ENCODE results near the gene SIAE. TPM values are rescaled to one million over a fixed set of nuclear protein-coding genes. Genes with fewer than 3 reads are reported as not detected.

SIAE gene
- total and polyA plus RNA-seq, 10 of the 15 experiments (the other 5 are each of a cell fraction or from before 2014, with no cell fraction given) = 0.93 to 6.9 (median 4.2) TPM

DNA sequence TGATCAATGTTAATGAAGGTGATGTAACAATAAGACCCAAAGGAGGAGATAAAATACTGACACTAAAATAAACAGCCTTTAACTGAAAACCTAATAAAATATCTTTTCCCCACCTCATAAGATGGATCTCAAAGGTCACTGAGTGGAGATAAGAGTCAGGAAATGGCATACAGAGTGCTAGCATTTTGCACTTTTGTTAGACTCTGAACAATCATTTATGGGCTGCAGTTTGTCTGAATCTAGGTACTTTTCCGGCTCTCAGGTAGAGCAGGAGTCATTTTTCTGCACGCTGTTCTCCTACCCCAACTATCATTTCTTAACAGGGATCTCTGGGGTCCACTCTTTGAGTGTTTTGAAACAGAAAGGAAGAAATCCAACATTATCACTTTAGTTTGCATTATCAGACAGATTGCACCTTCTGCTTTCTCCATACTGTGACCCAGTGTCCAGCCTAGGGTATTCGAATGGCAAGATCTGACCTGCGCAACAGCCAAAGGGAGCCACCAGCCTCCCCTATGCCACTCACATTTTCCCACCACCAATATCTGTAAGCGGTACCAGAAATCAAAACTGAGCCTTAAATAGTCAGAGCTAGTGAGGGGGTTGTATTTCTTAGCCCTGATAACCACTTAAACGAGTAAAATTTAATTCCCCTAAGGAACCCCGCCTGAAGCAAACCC, 863 bp downstream of the SIAE start:
- H3K27ac ChIP-seq (ENCODE audit: control insufficient read depth, insufficient read depth) = peak overlapping the region; percentile 65; the same call in 1 of the 2 replicates
- no peaks in the 10 kb centered on the region for H3K79me2 ChIP-seq (ENCODE audit: control insufficient read depth, insufficient read depth, low read length)
- intact Hi-C loops (cut with micrococcal nuclease; ENCODE audit: unreplicated experiment) = loop anchor here (1.0 kb wide), 1 partner anchor 89 kb away; no protein-coding TSS in a partner anchor
- peak overlapping the region; percentile 96 for H3K4me2 ChIP-seq (ENCODE audit: control insufficient read depth, insufficient read depth)
- SMC1A ChIA-PET (ENCODE audit: uncharacterized antibody, unreplicated experiment) = interaction anchor here (1.2 to 6.5 kb wide), 7 partner anchors 52 to 123 kb away, joined by 3 to 93 read pairs (median 9); partner anchors contain the start of gene ESAM
- POLR2A ChIA-PET = interaction anchor here (0.9 to 1.4 kb wide), 3 partner anchors 48 to 74 kb away, joined by 3 to 6 read pairs (median 4); no protein-coding TSS in a partner anchor
- ATAC-seq (peak; percentile 1; the same call in 1 of the 3 replicates), FAIRE-seq (no peak), DNase-seq (ENCODE audit: low read depth, low spot score) (no peak)
- H2AFZ ChIP-seq (ENCODE audit: control insufficient read depth, low read depth, low read length) = peak overlapping the region; percentile 95
- no peaks in the 10 kb centered on the region for H4K20me1 ChIP-seq (ENCODE audit: control insufficient read depth, insufficient read depth)
- no TSS peak for BruUV-seq (replicated peaks)
- RAD21 ChIA-PET (ENCODE audit: unreplicated experiment) = interaction anchor here (0.9 to 4.0 kb wide), 7 partner anchors 74 to 281 kb away, joined by 3 to 56 read pairs (median 10); partner anchors contain the start of genes CCDC15 and MSANTD2
- peak overlapping the region; percentile 96 for H3K4me3 ChIP-seq
- no peaks in the 10 kb centered on the region for H3K27me3 ChIP-seq (replicated peaks in 1 of 2; ENCODE audit: control insufficient read depth in 2 of 2, insufficient read depth in 2 of 2, low read length in 1 of 2)
- 59% methylated on average over 7 of the region's 7 CpGs for WGBS (ENCODE audit: insufficient coverage, insufficient replicate concordance, low lambda C conversion rate, missing lambda C conversion rate)
- in situ Hi-C loops (cut with MboI) = loop anchor here (5.0 kb wide), 2 partner anchors 90 to 165 kb away; partner anchors contain the start of gene ESAM
- peak overlapping the region; percentile 83 for H3K9ac ChIP-seq (ENCODE audit: control insufficient read depth, insufficient read depth, low read length)
- TF ChIP-seq MXI1 (IDR thresholded peaks at IDR 0.05; ENCODE audit: low read depth, low read length) = no peak
- no peak for TF ChIP-seq SMAD1 (IDR thresholded peaks at IDR 0.05; ENCODE audit: low read depth, partially characterized antibody)
- no peak for TF ChIP-seq DPF2 (IDR thresholded peaks at IDR 0.05)
- TF ChIP-seq, protein P1, sequence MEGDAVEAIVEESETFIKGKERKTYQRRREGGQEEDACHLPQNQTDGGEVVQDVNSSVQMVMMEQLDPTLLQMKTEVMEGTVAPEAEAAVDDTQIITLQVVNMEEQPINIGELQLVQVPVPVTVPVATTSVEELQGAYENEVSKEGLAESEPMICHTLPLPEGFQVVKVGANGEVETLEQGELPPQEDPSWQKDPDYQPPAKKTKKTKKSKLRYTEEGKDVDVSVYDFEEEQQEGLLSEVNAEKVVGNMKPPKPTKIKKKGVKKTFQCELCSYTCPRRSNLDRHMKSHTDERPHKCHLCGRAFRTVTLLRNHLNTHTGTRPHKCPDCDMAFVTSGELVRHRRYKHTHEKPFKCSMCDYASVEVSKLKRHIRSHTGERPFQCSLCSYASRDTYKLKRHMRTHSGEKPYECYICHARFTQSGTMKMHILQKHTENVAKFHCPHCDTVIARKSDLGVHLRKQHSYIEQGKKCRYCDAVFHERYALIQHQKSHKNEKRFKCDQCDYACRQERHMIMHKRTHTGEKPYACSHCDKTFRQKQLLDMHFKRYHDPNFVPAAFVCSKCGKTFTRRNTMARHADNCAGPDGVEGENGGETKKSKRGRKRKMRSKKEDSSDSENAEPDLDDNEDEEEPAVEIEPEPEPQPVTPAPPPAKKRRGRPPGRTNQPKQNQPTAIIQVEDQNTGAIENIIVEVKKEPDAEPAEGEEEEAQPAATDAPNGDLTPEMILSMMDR (IDR thresholded peaks at IDR 0.05 in 2 of 3, conservative IDR thresholded peaks at IDR 0.05 in 1 of 3; ENCODE audit: control insufficient read depth in 2 of 3, extremely low read depth in 1 of 3, insufficient read depth in 1 of 3, low read depth in 3 of 3, low read length in 3 of 3) = no peak
- TF ChIP-seq ZNF384 (IDR thresholded peaks at IDR 0.05; ENCODE audit: borderline replicate concordance, low read depth, low read length) = no peak
- no peak for TF ChIP-seq RFX5 (IDR thresholded peaks at IDR 0.05; ENCODE audit: low read depth, low read length)
- TF ChIP-seq, protein P2, sequence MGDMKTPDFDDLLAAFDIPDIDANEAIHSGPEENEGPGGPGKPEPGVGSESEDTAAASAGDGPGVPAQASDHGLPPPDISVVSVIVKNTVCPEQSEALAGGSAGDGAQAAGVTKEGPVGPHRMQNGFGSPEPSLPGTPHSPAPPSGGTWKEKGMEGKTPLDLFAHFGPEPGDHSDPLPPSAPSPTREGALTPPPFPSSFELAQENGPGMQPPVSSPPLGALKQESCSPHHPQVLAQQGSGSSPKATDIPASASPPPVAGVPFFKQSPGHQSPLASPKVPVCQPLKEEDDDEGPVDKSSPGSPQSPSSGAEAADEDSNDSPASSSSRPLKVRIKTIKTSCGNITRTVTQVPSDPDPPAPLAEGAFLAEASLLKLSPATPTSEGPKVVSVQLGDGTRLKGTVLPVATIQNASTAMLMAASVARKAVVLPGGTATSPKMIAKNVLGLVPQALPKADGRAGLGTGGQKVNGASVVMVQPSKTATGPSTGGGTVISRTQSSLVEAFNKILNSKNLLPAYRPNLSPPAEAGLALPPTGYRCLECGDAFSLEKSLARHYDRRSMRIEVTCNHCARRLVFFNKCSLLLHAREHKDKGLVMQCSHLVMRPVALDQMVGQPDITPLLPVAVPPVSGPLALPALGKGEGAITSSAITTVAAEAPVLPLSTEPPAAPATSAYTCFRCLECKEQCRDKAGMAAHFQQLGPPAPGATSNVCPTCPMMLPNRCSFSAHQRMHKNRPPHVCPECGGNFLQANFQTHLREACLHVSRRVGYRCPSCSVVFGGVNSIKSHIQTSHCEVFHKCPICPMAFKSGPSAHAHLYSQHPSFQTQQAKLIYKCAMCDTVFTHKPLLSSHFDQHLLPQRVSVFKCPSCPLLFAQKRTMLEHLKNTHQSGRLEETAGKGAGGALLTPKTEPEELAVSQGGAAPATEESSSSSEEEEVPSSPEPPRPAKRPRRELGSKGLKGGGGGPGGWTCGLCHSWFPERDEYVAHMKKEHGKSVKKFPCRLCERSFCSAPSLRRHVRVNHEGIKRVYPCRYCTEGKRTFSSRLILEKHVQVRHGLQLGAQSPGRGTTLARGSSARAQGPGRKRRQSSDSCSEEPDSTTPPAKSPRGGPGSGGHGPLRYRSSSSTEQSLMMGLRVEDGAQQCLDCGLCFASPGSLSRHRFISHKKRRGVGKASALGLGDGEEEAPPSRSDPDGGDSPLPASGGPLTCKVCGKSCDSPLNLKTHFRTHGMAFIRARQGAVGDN (IDR thresholded peaks at IDR 0.05) = no peak
- H3K36me3 ChIP-seq (ENCODE audit: control insufficient read depth in 2 of 2, insufficient read depth in 2 of 2, low read length in 1 of 2) = no peaks in the 10 kb centered on the region
- H3K9me3 ChIP-seq (replicated peaks; ENCODE audit: control insufficient read depth, insufficient read depth, low read length) = no peaks in the 10 kb centered on the region
- CTCF ChIA-PET = interaction anchor here (1.2 to 7.1 kb wide), 8 partner anchors 28 to 163 kb away, joined by 3 to 190 read pairs (median 54); partner anchors contain the start of genes ESAM and NRGN
- peaks cover 7% of the 10 kb centered on the region for H3K4me1 ChIP-seq (ENCODE audit: control insufficient read depth, insufficient read depth, low read length)
